HL-60/S4 (cell line): Measurements from ENCODE around the gene EPX.

Source experiments
- in situ Hi-C: fragments of 300-500 bp; cut with MboI; formaldehyde crosslinking; loops from 2 replicates; pipeline ENCODE4 v1.14.3; 2022; ENCODE audit warnings: low sequenced_read_pairs

The EPX gene

DNA sequence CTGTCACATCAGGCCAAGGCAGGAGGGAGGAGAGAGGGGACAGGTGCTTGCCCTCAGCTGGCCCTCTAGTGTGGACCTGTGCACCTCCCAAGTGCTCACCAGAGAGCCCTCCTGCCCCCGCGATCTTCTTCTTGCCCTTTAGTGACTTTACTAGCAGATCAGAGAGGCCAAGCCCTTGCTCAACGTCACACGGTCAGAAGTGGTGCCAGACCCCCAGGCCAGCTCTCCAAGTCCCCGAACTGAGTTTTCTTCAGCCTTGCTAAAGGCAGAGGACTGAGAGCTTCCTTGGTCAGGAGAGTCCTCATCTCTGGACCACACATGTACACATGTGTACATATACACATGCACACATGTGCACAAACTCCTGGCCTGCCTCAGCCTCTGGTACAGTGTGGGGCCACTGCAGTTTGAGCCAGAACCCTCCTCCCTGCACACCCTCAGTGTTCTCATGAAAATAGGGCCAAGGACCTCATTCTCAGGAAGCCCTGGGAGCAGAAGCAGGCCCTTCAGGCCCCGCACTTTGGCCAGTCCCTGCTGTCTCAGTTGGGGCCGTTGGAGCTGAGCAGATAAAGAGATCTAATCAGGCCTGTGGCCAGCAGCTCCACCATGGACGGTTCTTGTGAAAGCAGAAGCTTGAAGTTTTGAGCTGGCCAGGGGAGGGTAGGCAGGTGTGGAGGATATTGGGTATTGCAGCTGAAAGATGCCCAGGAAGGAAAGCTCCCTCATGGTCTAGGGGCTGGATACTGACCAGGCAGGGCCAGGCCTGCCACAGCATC lies 7.4 kb upstream of the EPX start:
- in situ Hi-C loops = no loop called here

GRCh38 chr17:58186591-58186990 lies 5.9 kb upstream of the EPX start:
- in situ Hi-C loops = no loop called here

DNA sequence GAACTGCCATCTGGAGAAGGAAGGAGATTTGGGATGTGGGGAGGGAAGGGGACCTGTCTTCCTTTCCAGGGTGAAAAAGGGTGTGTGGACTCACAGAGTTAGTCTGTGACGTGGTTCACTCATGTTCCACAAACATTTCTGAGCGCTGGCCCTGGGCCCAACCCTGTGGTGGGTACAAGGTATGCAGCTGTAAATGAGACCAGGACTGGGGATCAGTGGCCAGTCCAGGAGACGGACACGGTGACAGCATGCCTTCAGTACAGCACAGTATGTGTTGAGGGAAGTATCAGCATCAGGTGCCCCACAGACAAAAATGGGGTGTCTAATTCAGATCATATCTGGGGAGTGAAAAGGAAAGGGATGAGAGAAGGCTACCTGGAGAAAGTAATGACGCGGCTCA lies 5.5 kb upstream of the EPX start:
- in situ Hi-C loops = no loop called here

DNA sequence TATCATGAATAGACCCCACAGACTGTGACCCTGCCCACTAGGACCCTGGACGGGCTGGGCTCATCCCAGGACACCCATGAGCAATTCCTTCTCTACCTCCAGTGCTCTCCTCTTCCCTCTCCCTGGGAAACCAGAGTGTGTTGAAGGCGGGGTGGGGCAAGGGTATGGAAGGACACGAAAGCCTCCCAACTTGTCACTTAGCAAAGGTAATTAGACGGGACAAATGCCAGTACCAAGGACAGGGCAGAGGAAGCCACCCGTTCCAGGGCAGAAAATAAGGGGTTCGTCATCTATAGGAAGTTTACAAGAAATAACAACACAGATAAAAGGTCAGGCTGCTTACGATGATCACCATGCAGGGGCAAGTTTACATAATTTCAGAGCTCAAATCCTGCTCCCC lies 4.9 kb upstream of the EPX start:
- in situ Hi-C loops = no loop called here

- in situ Hi-C loops = no loop called here
Observed at GRCh38 chr17:58189436-58190146, 2.9 kb upstream of the EPX start.

DNA sequence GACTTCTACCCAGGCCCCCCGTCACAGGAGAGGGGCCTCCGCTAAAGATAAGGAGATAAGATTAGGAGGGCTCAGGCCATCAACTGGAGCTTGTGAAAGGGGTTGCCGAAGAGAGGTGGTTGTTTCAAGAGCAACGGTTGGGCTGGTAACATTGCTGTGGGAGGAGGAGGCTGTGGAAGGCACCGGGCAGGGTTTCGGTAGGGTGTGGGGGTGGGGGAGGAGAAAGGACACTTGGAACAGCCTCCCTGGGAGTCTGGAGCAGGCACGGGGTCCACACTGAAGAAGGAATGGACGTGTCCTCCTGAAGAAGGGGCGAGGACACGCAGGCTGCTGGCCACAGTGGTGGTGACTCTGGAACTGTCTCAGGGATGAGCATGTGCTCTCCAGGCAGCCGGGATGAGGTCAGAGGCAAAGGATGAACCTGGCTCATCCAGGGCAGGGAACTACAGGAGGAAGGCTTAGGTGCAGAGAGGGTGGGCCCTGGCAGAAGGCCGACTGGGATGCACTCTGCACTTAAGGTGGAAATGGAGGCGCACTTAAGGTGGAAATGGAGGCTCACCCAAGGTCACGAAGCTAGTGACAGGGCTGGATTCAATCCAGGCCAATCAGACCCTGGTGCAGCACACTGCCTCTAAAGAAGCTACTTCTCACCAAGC lies 1.2 kb upstream of the EPX start:
- in situ Hi-C loops = no loop called here

- in situ Hi-C loops = no loop called here
Observed at GRCh38 chr17:58193641-58194255, 1.2 kb downstream of the EPX start.

- in situ Hi-C loops = no loop called here
Observed at GRCh38 chr17:58195518-58196123, 3.1 kb downstream of the EPX start.

- in situ Hi-C loops = no loop called here
Observed at GRCh38 chr17:58196610-58197009, 4.1 kb downstream of the EPX start.

GRCh38 chr17:58200024-58200633 lies 7.6 kb downstream of the EPX start:
- in situ Hi-C loops = loop anchor here (10.0 kb wide), 1 partner anchor 245 kb away; no protein-coding TSS in a partner anchor

DNA sequence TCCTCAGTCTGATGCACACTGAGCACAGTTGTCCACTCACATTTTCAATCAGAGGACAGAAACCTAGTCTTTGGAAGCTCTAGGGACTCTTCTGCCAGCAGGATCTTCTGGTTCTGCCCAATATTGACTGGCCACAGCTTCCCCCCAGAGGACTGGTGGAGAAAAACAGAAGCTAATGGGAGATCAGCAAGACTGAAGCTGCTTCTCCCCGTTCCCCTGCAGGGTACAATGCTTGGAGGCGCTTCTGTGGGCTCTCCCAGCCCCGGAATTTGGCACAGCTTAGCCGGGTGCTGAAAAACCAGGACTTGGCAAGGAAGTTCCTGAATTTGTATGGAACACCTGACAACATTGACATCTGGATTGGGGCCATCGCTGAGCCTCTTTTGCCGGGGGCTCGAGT lies 10.3 kb downstream of the EPX start:
- in situ Hi-C loops = loop anchor here (10.0 kb wide), 1 partner anchor 242 kb away; no protein-coding TSS in a partner anchor

GRCh38 chr17:58204796-58205195 lies 12.3 kb downstream of the EPX start:
- in situ Hi-C loops = loop anchor here (10.0 kb wide), 1 partner anchor 240 kb away; no protein-coding TSS in a partner anchor

- in situ Hi-C loops = loop anchor here (10.0 kb wide), 1 partner anchor 239 kb away; no protein-coding TSS in a partner anchor
Observed at GRCh38 chr17:58205936-58206335, 13.4 kb downstream of the EPX start.

DNA sequence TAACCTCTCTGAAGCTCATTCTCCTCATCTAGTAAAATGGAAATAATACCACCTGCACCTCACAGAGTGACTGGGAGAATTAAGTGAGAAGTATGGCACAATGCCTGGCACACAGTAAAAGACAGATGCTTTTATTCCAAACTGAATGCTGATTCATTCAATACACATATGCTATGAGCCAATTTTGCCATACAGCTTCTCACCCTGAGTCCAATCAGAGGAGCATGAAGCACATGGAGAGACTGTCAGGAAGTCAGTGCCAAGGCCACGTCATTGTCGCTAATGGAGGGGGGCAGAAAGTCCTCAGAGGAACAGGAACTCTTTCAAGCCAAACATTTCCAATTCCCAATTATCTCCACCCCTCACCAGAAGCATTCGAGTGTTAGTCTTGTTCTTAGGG lies 14.9 kb downstream of the EPX start:
- in situ Hi-C loops = loop anchor here (10.0 kb wide), 1 partner anchor 237 kb away; no protein-coding TSS in a partner anchor

GRCh38 chr17:58208344-58208743 lies 15.8 kb downstream of the EPX start:
- in situ Hi-C loops = loop anchor here (10.0 kb wide), 1 partner anchor 236 kb away; no protein-coding TSS in a partner anchor

DNA sequence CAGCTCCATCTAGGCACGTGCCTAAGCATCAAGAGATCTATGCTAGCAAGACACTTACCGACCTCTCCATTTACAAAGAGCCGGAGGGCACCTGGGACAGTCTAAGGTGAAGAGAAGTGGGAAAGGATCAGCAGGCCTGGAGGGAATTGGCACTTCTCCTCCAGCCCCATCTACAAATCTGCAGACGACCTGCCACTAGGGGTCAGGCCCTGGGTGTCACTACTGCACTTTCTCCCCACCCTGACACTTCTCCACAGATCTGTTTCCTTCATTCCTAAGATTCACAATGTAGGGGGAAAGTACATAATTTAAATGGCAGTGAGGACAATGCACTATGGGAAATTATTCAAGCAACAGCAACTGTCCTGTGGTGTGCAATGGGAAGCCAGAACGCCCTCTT lies 18.4 kb downstream of the EPX start:
- in situ Hi-C loops = no loop called here

DNA sequence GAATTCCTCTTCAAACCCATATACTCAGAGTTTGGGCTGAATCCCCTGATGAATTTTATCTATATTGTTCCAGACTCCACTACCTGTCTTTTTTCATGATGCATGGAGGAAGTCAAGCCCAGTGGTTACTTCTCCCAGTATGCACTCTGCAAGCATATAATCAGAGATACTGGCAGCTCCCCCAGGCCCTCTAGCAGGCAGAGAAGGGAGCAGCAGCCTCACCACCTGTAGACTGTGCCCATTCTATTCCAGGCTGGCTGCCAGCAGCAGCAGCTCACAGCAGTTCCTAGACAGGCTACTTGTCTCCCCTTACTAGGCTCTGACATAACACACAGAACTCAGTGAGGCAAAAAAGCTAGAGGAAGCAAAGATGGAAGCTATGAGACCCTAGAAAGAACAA lies 23.2 kb downstream of the EPX start:
- in situ Hi-C loops = no loop called here

DNA sequence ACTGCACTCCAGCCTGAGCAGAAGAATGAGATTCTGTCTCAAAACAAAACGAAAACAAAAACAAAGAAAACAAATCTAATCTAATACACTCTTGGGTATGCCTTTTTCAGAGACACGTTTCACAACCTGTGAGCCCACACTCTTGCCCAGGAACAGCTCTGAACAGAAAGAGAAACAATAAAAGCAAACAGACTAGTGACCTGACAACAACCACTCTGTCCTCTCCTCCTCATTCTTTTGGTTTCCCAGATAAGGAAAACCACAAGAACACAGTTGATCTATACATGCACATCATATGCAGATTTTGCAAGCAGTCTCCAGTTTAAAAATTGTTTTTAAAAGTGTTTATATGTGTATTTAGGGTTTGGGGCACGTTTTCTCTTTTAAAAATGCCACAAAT lies 25.2 kb downstream of the EPX start:
- in situ Hi-C loops = no loop called here

DNA sequence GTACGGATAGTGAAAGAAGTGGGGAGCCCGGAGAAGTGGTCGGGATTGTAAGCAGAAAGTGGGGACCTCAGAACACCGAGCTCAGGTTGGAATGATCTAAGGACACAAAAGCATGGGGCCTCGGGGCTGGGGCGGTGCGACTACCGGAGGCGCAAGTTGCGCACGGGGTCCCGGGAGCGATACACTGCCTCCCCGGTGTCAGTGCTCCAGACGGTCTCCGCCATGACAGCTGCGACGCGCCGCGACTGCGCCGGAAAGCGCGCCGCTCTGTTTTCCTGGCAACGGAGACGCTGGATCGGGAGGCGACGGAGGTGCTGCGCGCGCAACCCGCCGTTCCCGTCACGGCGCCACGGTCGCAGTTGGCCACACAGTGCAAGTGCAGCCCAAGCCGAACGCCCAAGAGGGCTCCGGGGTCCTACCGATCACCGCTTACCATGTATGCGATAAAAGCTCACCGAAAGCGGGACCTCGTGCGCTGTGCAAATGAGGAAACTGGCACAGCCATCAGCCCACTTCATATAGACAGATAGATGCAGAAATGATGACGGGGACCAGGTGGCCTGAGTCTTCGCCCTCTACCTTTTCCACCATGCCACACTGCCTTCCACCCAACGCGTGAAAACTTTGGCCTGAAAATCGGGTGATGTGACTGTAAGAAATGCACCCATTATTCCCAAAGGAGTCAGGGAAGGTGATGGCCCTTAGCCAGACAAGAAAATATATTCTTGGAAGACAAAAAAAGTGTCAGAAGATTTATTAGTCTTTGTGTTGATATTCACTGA lies 26.7 kb downstream of the EPX start, which contains the start of gene MKS1:
Gene MKS1 (minus strand): TSS at position 249 of the 782 bp plus-strand sequence. CDS start 25 bp downstream, at position 224.
- in situ Hi-C loops = no loop called here
